Astrocyte of the hippocampus (primary cell): ENCODE measurements around the gene BCAT1.
"Not testable (repeated sequence)": the region's sequence is repeated elsewhere in the genome, so short reads cannot be mapped to it uniquely, and the experiment has no call there.

Source experiments
- DNase-seq: peaks from one replicate; pipeline ENCODE4 v3.0.0; 2011; ENCODE audit warnings: low read depth, low spot score

BCAT1 gene

GRCh38 chr12:24899503-24900075 lies 49.3 kb downstream of the BCAT1 start:
- no peak for DNase-seq

DNA sequence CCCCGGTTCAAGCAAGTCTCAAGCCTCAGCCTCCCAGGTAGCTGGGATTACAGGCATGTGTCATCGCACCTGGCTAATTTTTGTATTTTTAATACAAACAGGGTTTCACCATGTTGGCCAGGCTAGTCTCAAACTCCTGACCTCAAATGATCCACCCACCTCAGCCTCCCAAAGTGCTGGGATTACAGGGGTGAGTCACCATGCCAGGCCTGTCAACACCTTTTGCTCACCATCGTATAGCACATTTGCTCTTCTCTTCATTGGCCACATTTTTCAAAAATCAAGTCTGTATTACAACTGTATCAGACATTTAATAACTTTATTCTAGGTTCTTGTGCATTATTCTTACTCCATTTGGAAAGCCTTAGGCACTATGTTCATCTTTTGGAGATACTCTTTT lies 50.3 kb downstream of the BCAT1 start:
- no peak for DNase-seq

DNA sequence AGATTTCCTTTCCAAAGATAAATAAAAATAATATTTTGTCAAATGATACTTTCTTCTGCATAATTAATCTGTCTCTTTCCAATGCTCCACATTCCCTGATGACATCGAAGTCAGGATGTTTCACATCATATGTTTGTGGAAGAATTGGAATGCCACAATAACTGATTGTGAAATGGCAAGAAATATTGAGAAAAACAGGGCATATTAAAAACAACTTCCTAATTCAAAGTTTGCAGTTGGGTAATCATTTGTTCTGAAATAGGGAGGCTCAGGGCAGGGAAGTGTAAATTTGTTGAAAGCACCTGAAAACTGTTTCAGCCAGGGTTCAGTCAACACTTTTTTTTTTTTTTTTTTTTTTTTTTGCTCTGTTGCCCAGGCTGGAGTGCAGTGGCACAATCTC lies 50.7 kb downstream of the BCAT1 start:
- DNase-seq = no peak

DNA sequence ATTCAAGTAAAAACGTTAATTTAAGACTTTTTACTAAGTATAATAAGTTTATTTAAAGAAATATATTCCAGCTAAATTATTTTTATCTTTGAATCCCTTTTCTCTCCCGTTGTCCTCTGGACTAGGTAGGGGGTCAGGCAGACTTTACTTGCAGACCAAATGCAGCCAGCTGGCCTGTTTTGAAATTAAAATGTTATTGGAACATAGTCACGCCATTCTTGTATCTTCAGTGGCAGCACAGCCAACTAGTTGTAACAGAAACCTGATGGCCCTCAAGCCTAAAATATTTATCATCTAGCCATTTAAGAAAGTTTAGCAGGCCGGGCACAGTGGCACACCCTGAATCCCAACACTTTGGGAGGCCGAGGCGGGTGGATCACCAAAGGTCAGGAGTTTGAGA lies 52.7 kb downstream of the BCAT1 start:
- no peak for DNase-seq

DNA sequence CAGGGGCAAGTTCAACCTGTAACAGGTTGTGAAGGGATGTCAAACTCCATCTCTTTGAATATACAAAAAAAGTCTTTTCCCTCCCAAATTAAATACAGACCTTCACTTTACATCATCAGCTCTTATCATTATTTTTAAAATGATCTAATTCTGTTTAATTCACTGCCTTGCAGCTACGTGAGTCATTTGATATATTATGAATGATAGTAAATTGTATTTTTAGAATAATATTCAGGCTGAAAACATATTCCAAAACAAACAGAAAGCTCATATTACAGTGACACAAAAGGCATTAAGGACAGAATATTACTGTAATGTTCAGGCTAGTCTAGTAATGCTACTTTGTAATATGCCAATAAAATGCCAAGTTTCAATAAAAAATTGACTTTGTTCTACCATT lies 53.3 kb downstream of the BCAT1 start:
- DNase-seq = no peak

GRCh38 chr12:24894879-24895278 lies 54.0 kb downstream of the BCAT1 start:
- no peak for DNase-seq

DNA sequence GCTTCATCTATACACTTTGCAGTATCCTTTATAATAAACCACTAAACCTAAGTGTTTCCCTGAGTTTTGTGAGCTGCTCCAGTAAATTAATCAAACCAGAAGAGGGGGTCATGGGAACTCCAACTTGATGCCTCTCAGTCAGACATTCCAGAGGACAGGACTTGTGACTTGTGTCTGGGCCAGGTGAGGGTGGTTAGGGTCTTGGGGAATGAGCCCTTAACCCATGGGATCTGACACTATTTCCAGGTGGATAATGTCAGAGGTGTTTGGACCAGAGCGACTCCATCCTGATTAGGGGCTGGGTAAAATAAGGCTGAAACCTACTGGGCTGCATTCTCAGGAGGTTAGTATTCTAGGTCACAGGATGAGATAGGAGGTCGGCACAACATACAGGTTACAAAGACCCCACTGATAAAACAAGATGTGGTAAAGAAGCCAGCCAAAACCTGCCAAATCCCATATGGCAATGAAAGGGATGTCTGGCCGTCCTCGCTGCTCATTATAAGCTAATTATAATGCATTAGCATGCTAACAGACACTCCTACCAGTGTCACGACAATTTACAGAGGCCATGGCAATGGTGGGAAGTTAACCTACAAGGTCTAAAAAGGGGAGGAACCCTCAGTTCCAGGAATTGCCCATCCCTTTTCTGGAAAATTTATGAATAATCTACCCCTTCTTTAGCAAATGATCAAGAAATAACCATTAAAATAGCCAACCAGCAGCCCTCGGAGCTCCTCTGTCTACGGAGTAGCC lies 58.7 kb downstream of the BCAT1 start:
- no peak for DNase-seq

DNA sequence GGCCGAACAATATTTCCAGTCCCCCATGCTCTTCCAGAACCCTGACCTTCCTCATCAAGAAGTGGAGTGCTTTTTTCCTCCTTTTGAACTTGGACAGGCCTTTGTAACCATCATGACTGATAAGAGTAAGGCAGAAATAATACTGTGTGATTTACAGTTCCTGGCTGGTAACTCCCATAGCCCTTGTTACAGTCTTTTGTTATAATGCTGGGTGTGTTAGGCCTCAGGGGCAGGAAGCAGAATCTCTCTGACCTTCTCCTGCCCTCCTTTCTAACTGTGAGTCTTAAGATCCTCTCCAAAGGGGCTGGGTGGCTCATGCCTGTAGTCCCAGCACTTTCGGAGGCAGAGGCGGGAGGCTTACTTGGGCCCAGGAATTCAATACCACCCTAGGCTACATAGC lies 59.5 kb downstream of the BCAT1 start:
- DNase-seq = no peak

GRCh38 chr12:24888813-24889212 lies 60.1 kb downstream of the BCAT1 start:
- no peak for DNase-seq

GRCh38 chr12:24884911-24885310 lies 64.0 kb downstream of the BCAT1 start:
- no peak for DNase-seq

DNA sequence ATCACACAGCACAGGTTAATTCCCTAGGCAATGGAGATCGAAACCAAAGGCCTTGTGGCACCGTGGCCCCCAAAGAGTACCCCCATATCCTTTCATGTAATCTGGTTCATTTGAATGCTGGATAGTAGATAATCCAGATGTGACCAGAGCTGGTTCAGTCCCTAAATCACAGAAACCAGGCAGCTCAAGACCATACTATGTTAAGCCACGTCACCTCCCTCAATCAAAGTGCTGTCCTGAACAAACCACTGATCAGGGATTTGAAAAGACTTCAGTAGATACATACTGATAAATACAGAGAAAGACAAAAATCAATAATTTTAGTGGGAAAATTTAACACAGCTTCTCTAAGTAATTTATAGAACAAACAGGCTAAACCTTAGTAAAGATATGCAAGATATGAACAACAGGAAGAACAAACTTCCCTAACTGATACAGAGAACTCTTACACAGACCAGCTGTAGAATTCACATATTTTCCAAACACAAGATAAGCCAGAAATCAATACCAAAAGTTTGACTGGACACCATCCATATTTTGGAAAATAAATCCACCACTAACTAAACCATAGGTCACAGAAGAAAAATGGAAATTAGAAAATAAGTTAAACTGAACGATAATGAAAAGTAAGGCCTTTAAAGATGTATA lies 67.1 kb downstream of the BCAT1 start:
- DNase-seq = no peak

DNA sequence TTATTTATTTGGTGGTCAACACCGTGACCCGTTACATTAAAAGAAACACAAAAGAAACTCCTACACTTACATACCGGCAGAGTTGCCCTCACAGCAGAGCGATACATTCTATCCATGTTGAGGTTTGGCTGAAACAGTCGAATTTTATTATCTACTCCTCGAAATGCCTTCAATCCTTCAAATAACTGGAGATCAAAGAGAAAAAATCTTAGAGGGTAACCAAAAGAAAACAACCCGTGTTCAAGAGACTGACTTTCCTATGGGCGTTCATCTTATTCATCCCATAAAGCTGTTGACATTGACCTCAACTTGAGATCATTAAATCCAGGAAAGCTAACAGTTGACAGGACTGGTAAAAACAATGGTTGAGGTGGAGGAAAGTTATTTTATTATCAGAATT lies 67.7 kb downstream of the BCAT1 start:
- peak; percentile 70 for DNase-seq

- DNase-seq = peak; percentile 66
These were observed 68.2 kb downstream of the BCAT1 start for GRCh38 chr12:24880732-24881131.

- no peak for DNase-seq
These were observed 69.3 kb downstream of the BCAT1 start for GRCh38 chr12:24879644-24880043.

DNA sequence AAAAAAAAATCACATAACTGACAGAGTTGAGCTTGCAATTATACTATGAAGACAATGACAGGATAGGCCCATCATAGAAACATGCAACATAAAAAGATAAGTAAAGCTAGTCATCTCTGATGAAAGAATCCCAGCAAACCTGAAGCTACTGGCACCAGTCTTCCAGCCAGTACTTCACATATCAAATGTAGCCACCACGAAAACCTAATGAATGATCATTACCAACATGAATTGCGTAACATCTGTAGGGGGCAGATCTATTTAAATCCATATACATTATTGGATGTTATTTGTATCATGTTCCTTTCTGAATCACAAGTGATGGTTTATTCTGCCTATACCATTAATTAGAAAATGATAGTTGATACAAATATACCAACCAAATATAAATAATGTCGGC lies 73.9 kb downstream of the BCAT1 start:
- no peak for DNase-seq

GRCh38 chr12:24872211-24872610 lies 76.7 kb downstream of the BCAT1 start:
- no peak for DNase-seq

DNA sequence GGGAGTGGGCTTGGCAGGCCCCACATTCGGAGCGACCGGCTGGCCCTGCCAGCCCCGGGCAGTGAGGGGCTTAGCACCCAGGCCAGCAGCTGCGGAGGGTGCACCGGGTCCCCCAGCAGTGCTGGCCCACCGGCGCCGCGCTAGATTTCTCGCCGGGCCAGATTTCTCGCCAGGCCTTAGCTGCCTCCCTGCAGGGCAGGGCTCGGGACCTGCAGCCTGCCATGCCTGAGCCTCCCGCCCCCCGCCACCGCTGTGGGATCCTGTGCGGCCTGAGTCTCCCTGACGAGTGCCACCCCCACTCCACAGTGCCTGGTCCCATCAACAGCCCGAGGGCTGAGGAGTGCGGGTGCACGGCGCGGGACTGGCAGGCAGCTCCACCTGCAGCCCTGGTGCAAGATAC lies 82.8 kb downstream of the BCAT1 start:
- DNase-seq = not testable (repeated sequence)

DNA sequence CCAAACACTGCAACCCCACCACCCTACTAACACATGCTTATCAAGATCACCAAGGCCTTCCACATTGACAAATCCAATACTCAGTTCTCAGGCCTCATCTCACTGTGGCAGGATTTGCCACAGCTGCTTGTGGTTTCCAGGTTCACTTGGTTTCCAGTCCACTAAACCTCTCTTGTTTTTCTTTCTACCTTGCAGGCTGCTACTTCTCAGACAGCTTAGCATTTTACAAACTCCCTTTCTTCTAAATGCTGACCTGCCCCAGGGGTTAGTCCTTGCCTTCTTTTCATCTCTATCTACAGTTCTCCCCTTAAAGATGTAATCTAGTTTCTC lies 84.1 kb downstream of the BCAT1 start:
- peak; percentile 82 for DNase-seq

DNA sequence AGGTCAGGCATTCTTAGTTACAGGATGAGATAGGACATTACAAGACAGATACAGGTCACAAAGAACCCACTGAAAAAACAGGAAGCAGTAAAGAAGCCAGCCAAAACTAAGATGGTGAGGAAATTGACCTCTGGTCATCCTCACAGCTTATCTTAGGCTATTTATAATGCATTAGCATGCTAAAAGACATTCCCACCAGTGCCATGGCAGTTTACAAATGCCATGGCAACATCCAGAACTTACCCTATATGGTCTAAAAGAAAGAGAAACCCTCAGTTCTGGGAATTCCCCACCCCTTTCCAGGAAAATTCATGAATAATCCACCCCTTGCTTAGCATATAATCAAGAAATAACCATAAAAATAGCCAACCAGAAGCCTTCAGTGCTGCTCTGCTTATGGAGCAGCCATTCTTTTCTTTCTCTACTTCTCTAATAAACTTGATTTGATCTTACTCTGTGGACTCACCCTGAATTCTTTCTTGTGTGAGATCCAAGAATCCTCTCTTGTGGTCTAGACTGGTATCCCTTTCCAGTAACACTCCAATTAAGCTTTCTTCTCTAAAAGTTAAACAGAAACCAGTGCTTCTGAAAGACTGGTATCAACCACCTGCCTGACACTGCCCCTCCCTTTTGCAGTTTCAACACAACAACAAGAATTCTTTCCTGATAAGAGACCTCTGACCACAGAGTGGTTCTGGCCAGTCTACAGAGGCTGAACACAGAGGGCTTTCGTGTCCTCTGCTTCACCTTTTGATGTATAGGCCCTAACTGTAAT lies 86.9 kb downstream of the BCAT1 start:
- peak; percentile 79 for DNase-seq

DNA sequence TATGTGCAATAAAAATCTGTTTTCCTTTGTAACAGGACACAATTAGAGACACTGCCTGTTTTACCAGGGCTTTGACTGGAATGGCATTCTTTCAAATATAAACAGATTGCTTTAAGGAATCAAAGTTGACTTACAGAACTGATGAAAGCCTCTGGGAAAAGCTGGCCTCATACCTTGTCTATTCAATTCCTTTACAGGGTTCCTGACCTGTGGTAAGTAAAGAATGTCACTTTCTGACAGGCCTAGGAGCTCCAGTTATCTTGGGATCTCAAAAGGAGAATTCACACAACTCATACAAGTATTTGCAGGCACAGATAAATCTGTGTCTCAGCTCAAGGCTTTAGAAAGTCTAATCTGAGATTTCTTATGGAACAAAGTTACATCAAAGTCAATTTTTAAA lies 88.4 kb downstream of the BCAT1 start:
- DNase-seq = peak; percentile 44

DNA sequence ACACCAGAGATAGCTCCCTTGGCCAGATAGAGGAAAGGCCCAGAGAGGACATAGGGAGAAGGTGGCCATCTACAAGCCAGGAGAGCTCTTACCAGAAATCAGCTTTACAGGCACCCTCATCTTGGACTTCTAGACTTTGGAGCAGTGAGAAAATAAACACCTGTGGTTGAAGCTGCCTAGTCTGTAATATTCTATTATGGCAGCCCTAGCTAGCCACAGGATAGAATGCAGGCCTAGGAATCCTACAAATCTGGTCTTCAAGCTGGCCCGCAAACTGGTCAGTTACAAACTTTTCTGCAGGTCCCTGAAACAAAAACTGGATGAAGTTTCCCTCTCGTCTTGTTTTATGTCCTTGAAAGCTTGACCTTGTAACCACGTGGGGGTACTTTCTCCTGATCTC lies 92.4 kb downstream of the BCAT1 start:
- no peak for DNase-seq

DNA sequence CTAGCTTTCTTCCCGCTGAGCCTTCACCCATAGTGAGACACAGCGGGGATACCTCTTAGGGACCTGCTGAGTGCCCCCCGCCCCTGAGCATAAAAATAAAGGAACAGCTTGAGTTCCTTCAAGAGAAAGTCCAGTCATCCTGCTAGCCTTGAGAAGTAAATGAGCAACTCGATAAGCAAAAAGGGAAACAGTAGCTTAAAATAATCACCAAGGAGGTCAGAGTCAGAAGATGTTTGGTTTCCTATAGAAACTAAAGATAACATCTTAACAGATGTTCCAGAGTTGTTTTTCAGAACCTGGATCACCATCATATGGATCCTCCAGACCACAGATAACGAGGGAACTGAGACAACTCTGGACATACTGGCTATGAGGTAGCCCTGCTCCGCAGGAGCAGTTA lies 94.0 kb downstream of the BCAT1 start:
- no peak for DNase-seq

- DNase-seq = no peak
These were observed 94.9 kb downstream of the BCAT1 start for GRCh38 chr12:24854017-24854416.
